ENCODE measurements around the gene FILIP1L.

GRCh38 chr3:100060685-100061484, 53.4 kb downstream of the FILIP1L start:
- TF ChIP-seq, protein P1, sequence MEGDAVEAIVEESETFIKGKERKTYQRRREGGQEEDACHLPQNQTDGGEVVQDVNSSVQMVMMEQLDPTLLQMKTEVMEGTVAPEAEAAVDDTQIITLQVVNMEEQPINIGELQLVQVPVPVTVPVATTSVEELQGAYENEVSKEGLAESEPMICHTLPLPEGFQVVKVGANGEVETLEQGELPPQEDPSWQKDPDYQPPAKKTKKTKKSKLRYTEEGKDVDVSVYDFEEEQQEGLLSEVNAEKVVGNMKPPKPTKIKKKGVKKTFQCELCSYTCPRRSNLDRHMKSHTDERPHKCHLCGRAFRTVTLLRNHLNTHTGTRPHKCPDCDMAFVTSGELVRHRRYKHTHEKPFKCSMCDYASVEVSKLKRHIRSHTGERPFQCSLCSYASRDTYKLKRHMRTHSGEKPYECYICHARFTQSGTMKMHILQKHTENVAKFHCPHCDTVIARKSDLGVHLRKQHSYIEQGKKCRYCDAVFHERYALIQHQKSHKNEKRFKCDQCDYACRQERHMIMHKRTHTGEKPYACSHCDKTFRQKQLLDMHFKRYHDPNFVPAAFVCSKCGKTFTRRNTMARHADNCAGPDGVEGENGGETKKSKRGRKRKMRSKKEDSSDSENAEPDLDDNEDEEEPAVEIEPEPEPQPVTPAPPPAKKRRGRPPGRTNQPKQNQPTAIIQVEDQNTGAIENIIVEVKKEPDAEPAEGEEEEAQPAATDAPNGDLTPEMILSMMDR (conservative IDR thresholded peaks at IDR 0.05; ENCODE audit: low read length) = no peak
- no peak for TF ChIP-seq EZH2phosphoT487 (IDR thresholded peaks at IDR 0.05; ENCODE audit: borderline replicate concordance, low read depth, low read length)
